GM06990 (cell line): Measurements from ENCODE around the gene TRIM7.

Experiments used
- DNase-seq: peaks from one replicate; pipeline ENCODE4 v3.0.0-alpha.2; 2011; ENCODE audit not compliant: insufficient read length; ENCODE audit errors: extremely low read depth
- H3K27me3 ChIP-seq: replicated peaks from 2 replicates; pipeline ENCODE4 v1.6.0; 2011; ENCODE audit warnings: low read length; ENCODE audit not compliant: control insufficient read depth, insufficient read depth
- H3K36me3 ChIP-seq: 2 replicates; pipeline ENCODE4 v1.5.1; 2011; ENCODE audit warnings: low read length; ENCODE audit not compliant: control insufficient read depth, insufficient read depth
- H3K4me3 ChIP-seq: replicated peaks from 2 replicates; pipeline ENCODE4 v1.5.1; 2011; ENCODE audit warnings: low read depth, mild to moderate bottlenecking, control low read depth, low read length
- CTCF ChIP-seq: IDR thresholded peaks from 2 replicates; pipeline ENCODE4 v1.5.1; 2011; ENCODE audit warnings: low read length, control low read depth, mild to moderate bottlenecking, inconsistent platforms; ENCODE audit not compliant: insufficient read depth, poor library complexity, severe bottlenecking

TRIM7 gene

GRCh38 chr5:181204113-181204825 lies 727 bp downstream of the TRIM7 start:
- DNase-seq = no peak
- Histone ChIP-seq H3K27me3 (no peaks in the 10 kb centered on the region; the same call in none of the 2 replicates), H3K36me3 (no peaks in the 10 kb centered on the region), H3K4me3 (peak overlapping the region; percentile 61)
- no peak for TF ChIP-seq CTCF

GRCh38 chr5:181203777-181204112 lies 1.3 kb downstream of the TRIM7 start:
- no peak for TF ChIP-seq CTCF
- H3K36me3 ChIP-seq = no peaks in the 10 kb centered on the region
- no peaks in the 10 kb centered on the region; the same call in none of the 2 replicates for H3K27me3 ChIP-seq
- peak overlapping the region; percentile 61 for H3K4me3 ChIP-seq
- no peak for DNase-seq

- TF ChIP-seq CTCF = no peak
- H3K27me3 ChIP-seq = no peaks in the 10 kb centered on the region; the same call in none of the 2 replicates
- DNase-seq = no peak
- H3K36me3 ChIP-seq = no peaks in the 10 kb centered on the region
- no peak overlapping the region for H3K4me3 ChIP-seq
These were observed 1.8 kb downstream of the TRIM7 start for GRCh38 chr5:181203093-181203711.

GRCh38 chr5:181200816-181201215 lies 4.2 kb downstream of the TRIM7 start:
- no peak for TF ChIP-seq CTCF
- no peaks in the 10 kb centered on the region; the same call in none of the 2 replicates for H3K27me3 ChIP-seq
- H3K4me3 ChIP-seq = no peak overlapping the region
- no peaks in the 10 kb centered on the region for H3K36me3 ChIP-seq
- DNase-seq = no peak

GRCh38 chr5:181199881-181200638 lies 4.9 kb downstream of the TRIM7 start:
- H3K36me3 ChIP-seq = no peaks in the 10 kb centered on the region
- H3K27me3 ChIP-seq = no peaks in the 10 kb centered on the region; the same call in none of the 2 replicates
- no peak overlapping the region for H3K4me3 ChIP-seq
- TF ChIP-seq CTCF = no peak
- DNase-seq = no peak
